HL-60 (cell line): ENCODE measurements around the gene TMEM236.
A peak's percentile ranks its signal among the peaks of the same experiment; 100 is the strongest.

Source experiments
- DNase-seq, 2 experiments: peaks; one replicate each; pipeline ENCODE4 v3.0.0-alpha.2; 2010 to 2020; ENCODE audit warnings: low read depth in 1 of 2, low spot score in 1 of 2
- H3K27ac ChIP-seq: fragments of 250-450 bp; sonication (Bioruptor Pico); replicated peaks from 2 replicates; pipeline ENCODE4 v1.5.1; 2020; ENCODE audit warnings: mild to moderate bottlenecking, moderate library complexity
- H3K27me3 ChIP-seq: fragments of 250-450 bp; sonication (Bioruptor Pico); 2 replicates; pipeline ENCODE4 v1.5.1; 2021; ENCODE audit warnings: mild to moderate bottlenecking, moderate library complexity; ENCODE audit not compliant: insufficient read depth, poor library complexity, severe bottlenecking
- H3K4me3 ChIP-seq: replicated peaks from 2 replicates; pipeline ENCODE4 v1.5.1; 2011; ENCODE audit warnings: mild to moderate bottlenecking, control low read depth, low read length; ENCODE audit not compliant: insufficient read depth
- CTCF ChIP-seq: IDR thresholded peaks from one replicate; pipeline ENCODE4 v1.5.1; 2011; ENCODE audit warnings: low read length, control low read depth, inconsistent platforms; ENCODE audit not compliant: insufficient read depth
- GABPA ChIP-seq: IDR thresholded peaks from 2 replicates; pipeline ENCODE4 v1.6.1; 2012; ENCODE audit warnings: low read depth
- POLR2AphosphoS5 ChIP-seq: IDR thresholded peaks from 2 replicates; pipeline ENCODE4 v1.6.1; 2012; ENCODE audit warnings: low read depth
- REST ChIP-seq: IDR thresholded peaks from 2 replicates; pipeline ENCODE4 v1.6.1; 2012; ENCODE audit warnings: low read depth; ENCODE audit not compliant: insufficient replicate concordance
- SPI1 ChIP-seq: IDR thresholded peaks from 2 replicates; pipeline ENCODE4 v1.6.1; 2012; ENCODE audit warnings: low read depth, mild to moderate bottlenecking, borderline replicate concordance

Gene TMEM236

GRCh38 chr10:17766731-17767130, 14.7 kb downstream of the TMEM236 start:
- no peak overlapping the region for H3K27ac ChIP-seq
- no peak for TF ChIP-seq CTCF
- no peak for TF ChIP-seq REST
- TF ChIP-seq GABPA = no peak
- TF ChIP-seq POLR2AphosphoS5 = no peak
- TF ChIP-seq SPI1 = no peak
- no peak overlapping the region for H3K4me3 ChIP-seq
- H3K27me3 ChIP-seq = no peaks in the 10 kb centered on the region
- DNase-seq = no peak

- H3K27me3 ChIP-seq = no peaks in the 10 kb centered on the region
- no peak overlapping the region for H3K27ac ChIP-seq
- H3K4me3 ChIP-seq = no peak overlapping the region
- TF ChIP-seq CTCF = no peak
- DNase-seq = no peak
Observed at GRCh38 chr10:17768496-17768895, 16.5 kb downstream of the TMEM236 start.

- no peak overlapping the region for H3K4me3 ChIP-seq
- TF ChIP-seq REST = no peak
- TF ChIP-seq SPI1 = no peak
- TF ChIP-seq GABPA = no peak
- no peak for TF ChIP-seq POLR2AphosphoS5
- no peak for TF ChIP-seq CTCF
- no peak for DNase-seq
- no peaks in the 10 kb centered on the region for H3K27me3 ChIP-seq
- no peak overlapping the region for H3K27ac ChIP-seq
Observed at GRCh38 chr10:17768957-17769356, 17.0 kb downstream of the TMEM236 start.

- Histone ChIP-seq H3K27ac (no peak overlapping the region), H3K4me3 (no peak overlapping the region), H3K27me3 (no peaks in the 10 kb centered on the region)
- no peak for DNase-seq
- TF ChIP-seq CTCF (no peak), POLR2AphosphoS5 (no peak), REST (no peak), GABPA (no peak), SPI1 (peak; percentile 31; the same call in 1 of the 2 replicates)
Observed at GRCh38 chr10:17771017-17771416, 19.0 kb downstream of the TMEM236 start.
